ENCODE data around the gene MGP. TPM values are rescaled to one million over a fixed set of nuclear protein-coding genes. Genes with fewer than 3 reads are reported as not detected.

The MGP gene
- total and polyA plus RNA-seq, 2 experiments from 2014 or later, result 0.60 TPM; not detected in 1

- H3K4me3 Mint-ChIP-seq, result no peak overlapping the region
- peaks cover 2% of the 10 kb centered on the region for H3K27me3 Mint-ChIP-seq (ENCODE audit: insufficient read depth, low read depth, poor library complexity)
- H4K20me1 ChIP-seq (replicated peaks; ENCODE audit: insufficient read depth), result no peaks in the 10 kb centered on the region
- H2AFZ ChIP-seq, result peak overlapping the region; percentile 73; the same call in 1 of the 2 replicates
- H3K27ac Mint-ChIP-seq, result no peak overlapping the region
- peaks cover 4% of the 10 kb centered on the region; the same call in 1 of the 3 replicates for H3K4me1 Mint-ChIP-seq
- H3K27ac ChIP-seq (ENCODE audit: low read depth), result no peak overlapping the region
- no peaks in the 10 kb centered on the region for H3K79me2 ChIP-seq (replicated peaks; ENCODE audit: insufficient read depth)
- 0 out of 2 replicates have a peak, but pooled peaks cover 8% of the 10 kb centered on the region for H3K9me2 ChIP-seq (ENCODE audit: insufficient read depth)
- no peaks in the 10 kb centered on the region for H3K36me3 Mint-ChIP-seq (ENCODE audit: low read depth)
- TF ChIP-seq CTCF (conservative IDR thresholded peaks at IDR 0.05; ENCODE audit: low read depth in 2 of 2), result no peak
- no peak for TF ChIP-seq STAT1 (IDR thresholded peaks at IDR 0.05; ENCODE audit: unreplicated experiment)
- no peak for TF ChIP-seq ETS1 (IDR thresholded peaks at IDR 0.05)
- TF ChIP-seq POLR2AphosphoS5 (IDR thresholded peaks at IDR 0.05; ENCODE audit: low read depth), result no peak
- TF ChIP-seq EZH2phosphoT487 (IDR thresholded peaks at IDR 0.05; ENCODE audit: unreplicated experiment), result no peak
- no peak for TF ChIP-seq REST (IDR thresholded peaks at IDR 0.05; ENCODE audit: unreplicated experiment)
- TF ChIP-seq ZNF331 (CRISPR knock-in tag; IDR thresholded peaks at IDR 0.05; ENCODE audit: low read depth), result no peak
- no peak for TF ChIP-seq ZNF114 (CRISPR knock-in tag; IDR thresholded peaks at IDR 0.05)
- TF ChIP-seq ZNF462 (CRISPR knock-in tag; IDR thresholded peaks at IDR 0.05), result no peak
- no peak for TF ChIP-seq NANOG (IDR thresholded peaks at IDR 0.05; ENCODE audit: borderline replicate concordance)
- no peak overlapping the region for H3K4me2 ChIP-seq
- no peak overlapping the region for H3K4me3 ChIP-seq
- H3K27me3 ChIP-seq (ENCODE audit: insufficient read depth), result no peaks in the 10 kb centered on the region
- no peaks in the 10 kb centered on the region for H3K9me3 Mint-ChIP-seq
- DNase-seq (ENCODE audit: low spot score) (peak; percentile 21), ATAC-seq (no peak)
- no peaks in the 10 kb centered on the region for H3F3A ChIP-seq (replicated peaks; ENCODE audit: low read depth)
- H3K36me3 ChIP-seq (ENCODE audit: insufficient read depth), result no peaks in the 10 kb centered on the region
- H3K4me1 ChIP-seq (ENCODE audit: insufficient read depth), result no peaks in the 10 kb centered on the region
Measured at GRCh38 chr12:14905269-14906004, 19.8 kb upstream of the MGP start.

Data from GM23338 (cell line).